GM18520 (cell line): ENCODE measurements around the gene ERC2.

ENCODE experiments used
- ATAC-seq: cut with Tn5 transposase; IDR thresholded peaks from one replicate; pipeline ENCODE4 v1.9.1; 2021; ENCODE audit not compliant: unreplicated experiment

Gene ERC2

DNA sequence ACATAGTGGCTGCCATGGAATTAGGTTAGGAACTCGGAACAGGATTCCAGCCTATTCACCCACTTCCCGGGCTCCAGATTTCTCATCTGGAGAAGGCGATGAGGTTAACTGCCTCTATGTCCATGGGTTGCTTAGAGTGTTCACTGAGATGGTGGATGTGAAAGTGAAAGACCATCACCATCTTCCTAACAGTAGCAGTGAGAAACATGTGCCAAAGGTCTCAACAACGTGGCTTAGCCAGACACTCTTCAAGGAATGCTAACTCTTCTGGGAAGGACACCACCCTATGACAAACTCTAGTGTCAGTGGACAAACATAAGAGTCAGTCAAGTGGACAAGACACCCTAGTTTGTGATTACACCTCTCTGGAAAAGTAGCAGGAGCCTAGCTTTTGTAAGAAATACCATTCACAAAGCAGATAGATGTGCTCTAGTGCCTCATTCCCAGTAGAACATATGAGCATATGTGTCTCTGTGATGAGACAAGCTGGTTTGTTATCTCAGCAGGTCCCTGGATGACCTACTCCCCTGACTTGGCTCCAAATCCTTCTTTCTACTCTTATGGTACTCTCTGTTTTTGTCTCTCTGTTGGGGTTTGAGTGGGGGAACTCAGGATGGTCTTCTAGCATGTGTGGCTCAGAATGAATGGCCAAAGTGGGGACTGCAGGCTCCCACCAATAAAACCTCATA, 770.9 kb downstream of the ERC2 start:
- ATAC-seq = no peak

DNA sequence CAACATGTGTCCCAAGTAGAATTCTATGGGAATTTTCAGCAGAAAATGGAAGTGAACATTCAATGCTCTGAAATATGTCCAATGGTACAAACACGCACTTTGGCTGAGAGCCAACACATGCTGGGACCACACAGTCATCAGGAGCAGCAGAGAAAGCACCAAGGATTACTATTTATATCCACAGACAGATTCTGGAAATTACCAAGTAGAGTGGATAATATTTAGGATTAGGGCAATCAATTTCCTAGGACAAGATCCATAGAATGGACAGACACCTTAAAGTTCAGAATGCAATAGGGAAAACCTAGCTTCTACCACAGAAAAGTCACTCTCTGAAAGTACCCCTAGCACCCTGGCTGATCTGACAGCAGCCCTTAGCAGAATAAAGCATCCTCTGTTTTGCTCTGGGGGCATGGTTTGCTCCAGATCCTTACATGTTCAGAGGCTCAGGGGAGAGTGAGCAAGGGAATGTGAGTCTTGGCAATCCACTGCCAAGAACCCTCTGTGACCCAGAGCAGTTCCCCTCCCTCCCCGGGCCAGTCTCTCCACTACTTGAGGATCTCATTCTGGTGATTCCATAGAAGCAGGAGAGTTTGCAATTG, 775.2 kb downstream of the ERC2 start:
- no peak for ATAC-seq

DNA sequence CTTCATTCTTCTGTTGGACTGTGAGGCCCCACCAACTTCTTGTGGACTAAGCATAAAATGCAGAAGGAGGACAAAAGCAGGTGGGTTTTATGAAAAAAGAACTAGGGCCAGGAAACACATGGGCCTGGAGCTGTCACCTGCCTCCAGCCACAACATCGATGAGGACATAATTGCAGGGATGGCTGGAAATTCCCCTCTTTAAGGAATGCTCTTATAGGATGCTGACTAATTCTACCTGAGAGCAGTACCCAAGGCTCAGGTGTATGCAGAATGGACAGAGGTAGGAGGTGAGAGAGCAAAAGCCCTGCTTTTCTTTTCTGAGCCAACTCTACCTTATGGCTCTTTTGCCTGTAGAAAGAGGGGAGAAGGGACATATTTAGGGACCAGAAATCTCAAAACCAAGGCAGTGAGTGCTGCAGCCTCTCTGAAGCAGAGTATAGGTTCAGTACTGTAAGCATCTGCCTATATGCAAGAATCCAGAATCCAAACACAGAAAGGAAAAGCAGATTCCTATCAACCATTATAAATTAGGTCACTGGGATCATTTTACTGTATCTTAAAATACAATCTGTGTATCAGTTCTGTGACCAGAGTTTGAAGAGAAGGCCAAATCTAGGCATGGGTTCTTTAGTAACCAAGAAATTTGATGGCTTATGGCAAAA, 775.8 kb downstream of the ERC2 start:
- ATAC-seq = no peak

DNA sequence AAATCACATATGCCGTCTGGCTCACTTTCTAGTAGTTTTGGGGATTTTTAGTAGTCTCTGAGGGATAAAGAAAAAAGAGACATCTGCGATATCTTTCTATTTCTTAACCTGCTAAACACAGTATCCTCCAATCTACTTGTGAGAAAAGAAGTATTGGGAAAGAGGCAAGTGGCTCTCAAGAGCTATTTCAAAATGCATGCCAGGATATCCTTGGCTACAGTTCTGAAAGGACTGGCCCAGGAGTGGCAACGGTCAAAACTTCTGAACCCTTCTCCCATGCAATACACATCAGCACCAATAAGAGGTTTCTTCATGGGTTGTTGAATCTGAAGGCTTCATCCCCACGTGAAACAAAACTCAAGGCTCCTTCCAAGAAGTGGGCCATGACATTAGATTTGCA, 777.1 kb downstream of the ERC2 start:
- ATAC-seq = no peak

DNA sequence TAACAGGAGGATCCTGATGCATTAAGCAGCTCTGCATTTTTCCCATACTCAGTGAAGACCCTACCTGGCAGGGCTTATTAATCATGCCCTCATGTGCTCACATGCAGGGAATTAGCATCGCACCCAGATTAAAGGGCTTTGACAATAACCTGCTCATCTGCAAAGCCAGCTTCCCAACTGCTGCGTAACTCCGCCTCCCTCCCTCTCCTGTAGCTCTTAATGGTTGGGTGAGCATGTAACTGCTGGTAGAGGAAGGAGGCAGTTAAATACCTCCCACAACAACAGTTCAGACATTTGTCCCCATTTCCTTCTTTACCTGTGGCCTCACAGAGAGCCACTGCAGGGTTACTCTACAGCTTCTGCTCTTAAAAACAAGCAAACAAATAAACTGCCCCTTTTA, 777.5 kb downstream of the ERC2 start:
- no peak for ATAC-seq

DNA sequence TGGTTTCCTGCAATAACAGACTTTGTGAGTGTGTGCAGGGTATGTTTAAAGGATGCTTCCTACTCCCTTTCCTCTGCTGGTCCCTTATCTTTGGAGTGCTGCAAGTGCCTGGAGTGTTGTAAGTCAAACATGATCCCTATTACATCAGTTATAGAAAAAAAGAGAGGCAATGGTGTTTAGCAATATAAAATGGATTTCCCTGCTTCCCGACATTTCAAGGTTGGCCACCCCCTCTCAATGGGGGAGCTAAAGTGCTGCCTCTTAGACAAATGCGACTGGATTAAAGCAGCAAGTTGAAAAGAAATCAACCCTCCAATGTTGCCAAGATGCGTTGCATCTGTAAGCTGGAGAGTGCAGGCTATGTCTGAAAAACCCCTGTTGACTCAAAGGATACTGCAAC, 778.1 kb downstream of the ERC2 start:
- no peak for ATAC-seq

DNA sequence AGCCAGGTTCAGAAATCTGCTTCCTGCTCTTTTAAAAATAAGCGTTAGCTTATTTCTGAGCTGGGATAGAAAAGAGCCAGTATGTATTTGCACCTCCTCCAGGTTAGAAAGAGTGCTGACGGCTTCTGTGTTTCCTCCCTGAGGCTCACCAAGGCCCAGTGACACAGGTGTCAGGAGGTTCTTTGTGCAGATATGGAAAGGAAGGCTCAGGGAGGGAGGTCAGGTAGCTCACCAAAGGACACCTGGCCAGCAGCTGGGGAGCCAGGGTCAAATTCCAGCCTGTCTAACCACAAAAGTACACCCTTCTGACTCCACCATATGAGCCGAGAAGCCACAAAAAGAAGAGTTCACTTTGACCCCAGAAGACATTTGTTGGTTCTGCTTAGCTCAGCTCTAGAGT, 780.1 kb downstream of the ERC2 start:
- no peak for ATAC-seq

DNA sequence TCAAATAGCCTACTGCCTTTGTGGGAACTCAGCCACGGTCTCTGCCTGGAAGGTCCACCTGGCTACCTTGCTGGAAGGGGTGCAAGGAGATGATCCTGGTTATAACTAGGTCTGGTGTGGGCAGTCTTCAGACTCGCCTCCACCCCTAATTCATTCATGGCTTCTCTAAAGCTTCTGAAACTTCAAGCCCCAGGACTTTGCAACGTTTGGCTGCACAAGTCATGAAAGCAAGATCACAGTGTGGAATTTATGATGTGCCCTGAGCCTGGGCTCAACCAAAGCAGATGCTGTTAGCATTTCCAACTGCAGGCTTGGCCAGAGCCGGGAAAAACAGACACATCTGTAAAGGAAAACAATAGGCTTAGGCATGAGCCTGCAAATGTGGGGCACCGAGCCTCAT, 780.7 kb downstream of the ERC2 start:
- no peak for ATAC-seq

DNA sequence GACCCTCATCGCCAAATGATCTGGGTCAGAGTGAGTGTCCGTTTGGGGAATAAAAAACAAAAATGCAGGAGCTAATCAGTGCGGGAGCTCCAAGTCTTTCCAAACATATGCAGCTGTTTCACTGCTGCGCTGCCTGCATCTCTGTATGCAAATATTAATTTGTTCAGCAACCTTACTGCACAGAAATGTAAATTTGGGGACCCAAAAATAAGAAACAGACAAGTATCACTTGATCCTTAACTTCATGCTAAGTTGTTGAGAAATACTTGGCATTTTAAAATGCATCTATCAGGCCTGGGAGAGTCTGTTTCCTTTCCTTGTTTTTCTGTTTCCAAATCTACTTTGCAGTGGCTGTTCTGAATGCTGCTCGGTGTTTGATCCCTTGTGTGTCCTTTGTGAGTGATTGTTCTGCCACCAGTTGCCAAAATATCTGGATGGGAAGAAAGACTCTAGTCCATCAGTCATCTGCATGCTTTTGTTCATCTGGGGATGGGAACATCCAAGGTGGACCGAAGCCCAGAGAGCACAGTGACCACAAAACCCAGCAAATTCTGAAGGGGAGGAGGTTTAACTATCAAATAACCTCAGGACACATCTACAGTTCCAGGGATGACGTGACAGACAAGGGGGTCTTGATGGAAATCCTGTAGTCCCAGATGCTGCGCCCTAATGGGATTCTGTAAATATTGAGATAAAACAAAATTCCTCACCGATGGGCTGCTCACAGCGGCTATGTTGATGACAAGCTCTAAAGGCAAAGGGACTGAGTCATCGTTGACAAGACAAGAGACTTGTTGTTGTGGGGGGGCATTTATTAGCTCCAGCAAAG, 781.6 kb downstream of the ERC2 start:
- ATAC-seq = no peak

DNA sequence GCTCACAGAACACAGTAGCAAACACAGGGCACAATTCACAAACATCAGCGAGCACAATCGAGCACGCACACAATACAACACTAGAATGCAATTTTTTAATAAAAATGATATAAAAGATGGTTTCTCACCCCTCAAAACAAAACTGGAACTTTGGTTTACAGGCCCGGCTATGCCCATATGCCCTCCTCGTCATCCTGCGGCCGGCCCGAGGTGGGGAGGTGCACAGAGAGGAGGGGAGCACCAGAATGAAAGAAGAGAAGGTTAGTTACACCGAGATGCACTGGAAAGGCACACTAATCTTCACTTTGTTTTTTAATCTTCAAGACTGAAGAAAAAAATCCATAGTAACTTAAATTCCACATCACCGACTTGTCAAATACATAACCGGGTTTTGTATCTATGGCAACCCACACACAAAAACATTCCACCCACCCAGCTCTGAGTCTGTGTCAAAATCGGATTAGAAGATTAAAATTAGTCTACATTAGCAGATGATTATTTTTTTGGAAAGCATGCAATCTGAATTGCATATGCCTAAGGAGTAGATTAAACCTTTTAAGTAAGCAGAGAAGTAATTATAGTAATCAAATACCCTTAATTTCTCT, 784.5 kb downstream of the ERC2 start:
- no peak for ATAC-seq

DNA sequence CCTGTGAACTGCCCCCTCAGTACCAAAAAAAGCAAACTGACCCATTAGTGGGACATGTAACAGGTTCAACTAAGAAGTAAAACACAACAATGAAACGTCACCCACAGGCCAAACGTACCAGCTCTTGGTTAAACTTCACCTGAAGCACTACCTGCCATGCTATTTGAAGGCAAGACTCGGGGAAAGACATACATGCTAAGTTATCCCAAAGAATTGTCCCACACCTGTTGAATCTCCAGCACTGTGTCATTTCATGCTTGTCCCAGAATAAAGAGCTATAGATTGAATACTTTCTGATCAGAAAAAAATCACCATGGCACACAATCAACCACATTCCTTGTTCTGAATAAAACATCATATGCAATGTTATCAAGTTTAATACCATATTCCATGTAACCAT, 785.8 kb downstream of the ERC2 start:
- ATAC-seq = no peak

DNA sequence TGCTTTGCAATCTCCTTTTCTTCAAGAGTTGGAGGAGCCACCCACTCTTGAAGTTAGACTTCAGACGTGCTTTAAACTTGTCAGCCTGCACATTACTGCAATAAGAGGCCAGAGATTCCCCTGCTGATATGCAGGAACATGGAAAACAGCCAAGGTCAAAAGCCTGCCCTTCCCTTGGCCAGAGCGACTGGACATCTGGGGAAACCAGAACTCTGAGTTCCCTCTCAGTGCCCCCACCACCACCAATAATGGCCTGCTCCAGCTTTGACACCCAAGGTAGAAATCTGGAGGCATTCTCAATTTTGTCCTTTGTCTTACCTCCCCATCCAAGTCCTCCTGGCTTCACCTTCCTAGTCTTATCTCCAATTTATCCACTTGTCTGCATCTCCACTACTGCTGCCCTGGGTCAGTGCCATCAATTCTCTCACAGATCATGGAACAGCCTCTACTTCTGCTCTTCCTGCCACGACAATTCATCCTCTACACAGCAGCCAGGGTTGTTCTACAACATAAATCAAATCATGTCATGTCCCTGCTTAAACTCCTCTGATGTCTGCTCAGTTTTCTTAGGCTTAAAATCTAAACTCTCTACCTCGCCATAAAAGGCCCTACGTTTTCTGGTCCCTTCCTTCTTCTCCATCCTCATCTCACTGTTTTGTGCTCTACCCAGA, 789.6 kb downstream of the ERC2 start:
- ATAC-seq = no peak

DNA sequence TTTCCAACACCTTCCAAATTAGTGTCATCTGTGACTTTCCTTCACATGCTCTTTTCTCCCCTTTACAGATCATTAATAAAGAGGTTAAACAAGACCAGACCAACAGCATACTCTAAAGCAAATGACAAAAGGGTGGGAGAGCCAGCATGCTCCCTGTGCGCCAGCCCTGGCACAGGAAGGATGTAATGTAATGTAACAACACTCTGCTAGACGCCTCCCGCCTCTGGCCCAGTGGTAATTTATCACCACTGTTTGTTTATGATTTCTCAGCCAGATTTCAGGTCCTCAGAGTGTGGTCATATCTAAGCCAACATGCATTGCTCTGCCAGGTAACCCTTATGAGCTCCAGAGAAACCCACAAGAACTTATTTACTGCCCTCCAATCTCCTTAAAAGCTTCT, 791.6 kb downstream of the ERC2 start:
- ATAC-seq = no peak

DNA sequence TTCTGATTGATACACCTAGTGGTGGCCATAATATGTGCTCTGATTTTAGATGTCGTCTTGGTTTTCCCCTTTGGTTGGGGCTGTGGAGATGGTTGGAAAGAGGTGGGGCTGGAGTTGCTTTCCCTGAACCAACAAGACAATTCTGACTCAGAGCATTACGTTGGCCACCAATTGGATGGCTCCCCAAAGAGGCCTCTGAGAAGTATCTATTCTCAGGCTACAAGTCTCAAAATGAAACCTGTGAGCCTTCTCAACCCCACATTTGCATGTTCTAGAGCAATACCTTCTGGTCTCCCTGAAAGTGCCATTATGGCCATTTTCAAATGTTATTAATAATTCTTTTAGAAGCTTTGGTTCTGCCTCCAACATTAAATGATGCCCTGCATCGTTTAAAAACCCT, 792.8 kb downstream of the ERC2 start:
- peak; percentile 95 for ATAC-seq

DNA sequence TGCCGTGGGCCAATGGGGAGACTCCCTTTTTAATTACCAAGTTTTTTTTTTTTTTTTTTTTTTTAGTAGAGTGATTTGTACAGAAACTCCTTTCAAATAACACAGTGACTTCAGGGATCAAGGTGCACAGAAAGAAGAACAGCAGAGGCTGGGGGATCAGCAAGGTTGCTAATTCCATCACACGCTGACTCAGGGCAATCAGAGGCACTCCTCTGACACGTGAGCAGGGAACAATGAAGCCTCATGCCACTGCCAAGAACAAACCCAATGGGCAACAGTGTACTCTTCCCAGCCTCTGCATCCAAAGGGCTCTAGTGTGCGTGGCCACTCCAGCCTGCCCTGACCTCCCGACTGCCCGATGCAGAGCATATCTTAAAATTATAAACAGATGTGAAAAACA, 794.5 kb downstream of the ERC2 start:
- no peak for ATAC-seq

DNA sequence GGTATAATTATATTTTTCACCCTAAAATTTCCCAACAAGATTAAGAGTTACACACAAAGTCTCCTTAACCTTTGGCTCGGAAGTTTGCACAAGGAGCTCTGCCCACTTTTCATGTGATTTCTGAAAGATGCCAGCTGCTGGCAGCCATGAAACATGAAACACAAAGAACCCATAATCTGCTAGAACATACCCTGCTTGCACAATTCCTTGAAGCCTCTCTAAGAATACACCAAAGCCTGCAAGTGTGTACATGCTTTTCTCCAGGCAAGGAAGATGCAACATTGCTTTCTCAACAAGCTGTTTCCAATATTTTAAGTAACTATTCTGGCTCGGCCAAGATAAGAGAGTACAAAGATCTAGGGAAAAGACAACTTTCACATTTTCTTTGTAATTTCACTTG, 799.1 kb downstream of the ERC2 start:
- ATAC-seq = no peak

DNA sequence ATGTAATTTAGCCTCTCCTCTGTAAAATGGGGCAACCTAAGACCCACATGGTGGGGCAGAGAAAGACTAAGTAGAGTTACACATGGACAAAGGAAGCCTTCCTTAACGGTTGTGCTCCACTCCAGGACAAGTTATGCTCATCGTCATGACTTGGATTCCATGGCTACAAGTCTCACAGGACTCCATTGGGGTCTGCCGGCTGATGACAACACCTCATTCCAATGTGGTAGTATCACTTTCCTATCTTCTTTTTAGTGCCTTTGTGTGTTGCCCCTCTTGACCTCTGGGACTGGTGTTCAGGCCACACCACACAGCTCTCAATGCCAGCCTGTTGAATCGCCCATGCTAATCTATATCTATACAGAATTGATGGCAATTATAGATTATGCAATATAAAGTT, 799.9 kb downstream of the ERC2 start:
- no peak for ATAC-seq

DNA sequence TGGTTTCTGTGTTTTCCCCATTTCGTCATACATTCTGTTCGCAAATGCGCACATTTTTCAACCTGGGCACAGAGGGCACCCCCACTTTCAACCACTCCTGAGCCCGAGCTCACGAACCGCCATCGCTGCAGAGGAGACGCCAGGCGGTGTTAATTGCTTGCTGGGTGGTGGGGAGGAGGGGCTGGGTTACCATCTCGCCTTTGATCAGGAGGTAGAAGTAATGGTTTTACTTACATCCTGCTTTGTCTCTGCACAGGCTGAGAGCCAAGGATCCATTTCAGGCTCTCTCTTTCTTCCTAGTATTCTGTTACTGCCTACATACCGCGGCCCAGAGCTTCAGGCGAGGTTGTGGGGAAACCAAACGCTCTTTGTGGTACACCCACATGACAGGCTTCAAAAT, 803.9 kb downstream of the ERC2 start:
- no peak for ATAC-seq

DNA sequence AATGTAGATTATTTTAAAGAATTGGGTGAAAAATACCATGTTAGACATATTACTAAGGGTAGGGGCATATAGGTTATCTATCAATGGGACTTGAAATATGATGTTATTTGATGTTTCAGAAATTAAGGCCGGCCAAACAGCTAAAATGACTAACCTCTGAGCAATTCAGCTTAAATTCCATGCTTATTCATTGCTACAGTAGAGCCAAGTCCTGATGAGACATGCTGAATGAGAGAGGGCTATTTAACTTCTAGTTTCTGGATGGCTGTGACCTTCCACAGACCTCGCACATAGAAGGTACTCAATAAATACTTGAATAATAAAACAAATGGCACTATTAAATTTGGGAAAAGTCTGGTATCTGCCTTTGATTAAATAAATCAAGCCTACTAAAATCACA, 805.6 kb downstream of the ERC2 start:
- no peak for ATAC-seq

DNA sequence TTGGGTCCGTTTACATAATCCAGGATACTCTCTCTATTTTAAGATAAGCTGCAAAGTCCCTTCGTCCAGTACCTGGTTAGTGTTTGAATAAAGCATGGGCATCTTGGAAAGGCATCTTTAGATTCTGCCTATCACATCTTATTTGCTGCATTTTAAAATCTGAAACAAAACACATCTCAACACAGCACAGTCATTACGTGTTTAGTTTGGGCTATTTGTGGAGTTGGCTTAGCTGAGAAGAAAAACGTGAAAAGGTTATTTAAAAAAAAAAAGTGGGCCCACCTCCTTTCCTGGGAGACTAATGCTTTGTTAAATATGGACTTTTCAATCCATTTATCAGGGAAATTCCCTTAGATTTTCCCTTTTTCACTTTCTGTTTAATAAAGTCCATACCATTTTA, 806.7 kb downstream of the ERC2 start:
- no peak for ATAC-seq

DNA sequence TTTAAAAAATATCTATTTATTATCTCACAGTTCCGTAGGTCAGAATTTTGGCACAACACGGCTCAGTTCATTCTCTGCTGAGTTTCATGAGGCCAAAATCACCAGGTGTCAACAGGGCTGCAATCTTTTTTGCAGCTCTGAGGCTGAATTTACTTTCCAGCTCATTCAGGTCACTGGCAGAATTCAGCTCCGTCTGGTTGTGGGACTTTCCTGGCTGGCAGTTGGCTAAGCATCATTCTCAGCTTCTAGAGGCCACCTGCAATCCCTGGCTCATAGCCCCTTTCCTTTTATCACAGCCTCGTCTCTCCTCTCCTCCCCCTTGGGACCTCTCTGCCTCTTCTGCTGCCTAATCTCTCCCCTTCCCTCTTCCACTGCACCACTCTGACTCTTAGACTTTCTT, 807.1 kb downstream of the ERC2 start:
- no peak for ATAC-seq
